WTC11 (cell line): ENCODE measurements around the gene SLC14A1. TPM values are rescaled to one million over a fixed set of nuclear protein-coding genes. Genes with fewer than 3 reads are reported as not detected.

ENCODE experiments used
- ATAC-seq: fragments of 200-7000 bp; cut with Tn5 transposase; 2 replicates; pipeline ENCODE4 v1.10.0; 2021; ENCODE audit warnings: mild to moderate bottlenecking, moderate library complexity
- CTCF ChIA-PET: fragments of 300-600 bp; sonication (Branson Sonifier 250); formaldehyde crosslinking; loops from one replicate; lab custom pipeline; 2021; ENCODE audit warnings: antibody characterized with exemption; lab: Charles Lee
- POLR2A ChIA-PET: fragments of 350-600 bp; sonication (Branson Sonifier 250); formaldehyde crosslinking; loops from one replicate; lab custom pipeline; 2021; ENCODE audit warnings: antibody characterized with exemption; lab: Charles Lee
- DNase-seq: peaks from one replicate; pipeline ENCODE4 v3.0.0; 2021; ENCODE audit warnings: low spot score
- H3K27ac Mint-ChIP-seq: 2 replicates; pipeline ENCODE4 v1.8.0; 2021; ENCODE audit warnings: mixed read lengths
- H3K27me3 Mint-ChIP-seq: 2 replicates; pipeline ENCODE4 v1.8.0; 2021; ENCODE audit warnings: low read depth, mild to moderate bottlenecking, moderate library complexity, mixed read lengths
- H3K36me3 Mint-ChIP-seq: 2 replicates; pipeline ENCODE4 v1.8.0; 2021; ENCODE audit warnings: mixed read lengths
- H3K4me1 Mint-ChIP-seq: 2 replicates; pipeline ENCODE4 v1.8.0; 2022; ENCODE audit warnings: mixed read lengths
- H3K4me3 Mint-ChIP-seq: 2 replicates; pipeline ENCODE4 v1.8.0; 2021; ENCODE audit warnings: mild to moderate bottlenecking, moderate library complexity, mixed read lengths
- H3K9me3 Mint-ChIP-seq: 2 replicates; pipeline ENCODE4 v1.8.0; 2021; ENCODE audit warnings: mixed read lengths
- CBFB ChIP-seq: sonication (generic); formaldehyde crosslinking; IDR thresholded peaks from 2 replicates; pipeline ENCODE4 v1.8.1; 2022; ENCODE audit warnings: mild to moderate bottlenecking, low read depth, missing genetic modification reagents
- CREB1 ChIP-seq: sonication (generic); formaldehyde crosslinking; IDR thresholded peaks from 2 replicates; pipeline ENCODE4 v1.8.0; 2023; ENCODE audit warnings: mild to moderate bottlenecking, missing genetic modification reagents
- MYBL2 ChIP-seq: sonication (generic); formaldehyde crosslinking; IDR thresholded peaks from 2 replicates; pipeline ENCODE4 v1.8.1; 2023; ENCODE audit warnings: mild to moderate bottlenecking, moderate library complexity, missing genetic modification reagents
- NR3C1 ChIP-seq: sonication (generic); formaldehyde crosslinking; conservative IDR thresholded peaks from 2 replicates; pipeline ENCODE4 v1.8.1; 2023; ENCODE audit warnings: low read depth, mild to moderate bottlenecking, missing genetic modification reagents
- OVOL2 ChIP-seq: fragments of 250-450 bp; sonication (Bioruptor Pico); IDR thresholded peaks from 2 replicates; pipeline ENCODE4 v1.9.0; 2021; ENCODE audit warnings: mild to moderate bottlenecking, borderline replicate concordance
- RORB ChIP-seq: fragments of 250-450 bp; sonication (Bioruptor Pico); IDR thresholded peaks from 2 replicates; pipeline ENCODE4 v1.9.0; 2021; ENCODE audit warnings: mild to moderate bottlenecking
- SP1 ChIP-seq: sonication (generic); formaldehyde crosslinking; conservative IDR thresholded peaks from 2 replicates; pipeline ENCODE4 v1.8.1; 2022; ENCODE audit warnings: missing genetic modification reagents
- TCF7 ChIP-seq: sonication (generic); formaldehyde crosslinking; IDR thresholded peaks from 2 replicates; pipeline ENCODE4 v1.8.0; 2022; ENCODE audit warnings: mild to moderate bottlenecking, low read depth, missing genetic modification reagents, moderate library complexity
- ZBTB21 ChIP-seq: sonication (generic); formaldehyde crosslinking; IDR thresholded peaks from 2 replicates; pipeline ENCODE4 v1.8.1; 2023; ENCODE audit warnings: mild to moderate bottlenecking, missing genetic modification reagents, borderline replicate concordance
- ZNF121 ChIP-seq: sonication (generic); formaldehyde crosslinking; IDR thresholded peaks from 2 replicates; pipeline ENCODE4 v1.8.0; 2023; ENCODE audit warnings: missing genetic modification reagents
- ZNF396 ChIP-seq: fragments of 250-450 bp; sonication (Bioruptor Pico); IDR thresholded peaks from 2 replicates; pipeline ENCODE4 v1.8.0; 2021; ENCODE audit warnings: mild to moderate bottlenecking, moderate library complexity, borderline replicate concordance
- total RNA-seq: library from RNA; stranded (reverse); gene quantifications from 3 replicates; pipeline ENCODE4 v1.2.3, GENCODE V29; 2021
- TF ChIP-seq, protein P1 (sequence below): sonication (generic); formaldehyde crosslinking; IDR thresholded peaks from 2 replicates; pipeline ENCODE4 v1.8.0; 2022; ENCODE audit warnings: mild to moderate bottlenecking, missing genetic modification reagents
- TF ChIP-seq, protein P2 (sequence below): sonication (generic); formaldehyde crosslinking; conservative IDR thresholded peaks from 2 replicates; pipeline ENCODE4 v1.8.1; 2022; ENCODE audit warnings: mild to moderate bottlenecking, missing genetic modification reagents
- TF ChIP-seq, protein P3 (sequence below): sonication (generic); formaldehyde crosslinking; IDR thresholded peaks from 2 replicates; pipeline ENCODE4 v1.8.0; 2023; ENCODE audit warnings: missing genetic modification reagents
- TF ChIP-seq, protein P4 (sequence below): sonication (generic); formaldehyde crosslinking; IDR thresholded peaks from 2 replicates; pipeline ENCODE4 v1.8.0; 2022; ENCODE audit warnings: missing genetic modification reagents
- TF ChIP-seq, protein P5 (sequence below): fragments of 250-450 bp; sonication (Bioruptor Pico); IDR thresholded peaks from 2 replicates; pipeline ENCODE4 v1.9.0; 2021; ENCODE audit warnings: mild to moderate bottlenecking
- TF ChIP-seq, protein P6 (sequence below): sonication (generic); formaldehyde crosslinking; IDR thresholded peaks from 2 replicates; pipeline ENCODE4 v1.8.1; 2022; ENCODE audit warnings: mild to moderate bottlenecking, missing genetic modification reagents, moderate library complexity, borderline replicate concordance

Gene SLC14A1
- total RNA-seq, 1 experiment from 2014 or later = not detected

DNA sequence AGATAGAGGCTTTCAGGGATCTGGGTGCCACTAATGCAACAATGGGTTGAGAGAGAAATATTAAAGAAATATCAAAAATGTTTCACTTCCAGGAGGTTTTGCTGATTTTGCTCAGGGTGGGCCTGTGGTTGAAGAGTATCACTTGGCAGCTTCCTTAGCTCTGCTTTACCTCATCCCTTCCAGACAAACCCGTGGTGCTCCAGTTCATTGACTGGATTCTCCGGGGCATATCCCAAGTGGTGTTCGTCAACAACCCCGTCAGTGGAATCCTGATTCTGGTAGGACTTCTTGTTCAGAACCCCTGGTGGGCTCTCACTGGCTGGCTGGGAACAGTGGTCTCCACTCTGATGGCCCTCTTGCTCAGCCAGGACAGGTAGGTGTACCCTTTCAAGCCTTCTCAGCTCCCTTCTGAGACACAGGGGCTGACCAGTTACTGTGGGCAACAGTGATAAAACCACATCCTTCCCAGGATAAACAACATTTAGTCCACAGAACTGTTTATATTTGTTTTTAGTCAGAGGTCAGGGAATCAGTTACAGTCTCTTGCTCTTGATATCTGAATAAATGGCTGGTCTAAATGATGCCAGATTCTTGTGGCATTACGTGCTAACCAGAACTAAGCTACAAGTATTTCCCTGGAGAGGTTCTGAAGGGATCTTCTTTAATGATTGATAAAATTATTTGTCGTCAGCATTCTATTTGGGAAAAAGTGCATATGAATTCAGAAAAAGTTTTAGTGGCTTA is 7.0 kb downstream of the SLC14A1 start:
- CTCF ChIA-PET = interaction anchor here (0.6 to 2.0 kb wide), 7 partner anchors 8 to 824 kb away, joined by 3 to 10 read pairs (median 4); no protein-coding TSS in a partner anchor
- no peak for ATAC-seq
- Mint-ChIP-seq H3K27me3 (no peaks in the 10 kb centered on the region), H3K27ac (no peak overlapping the region), H3K36me3 (no peaks in the 10 kb centered on the region), H3K4me3 (no peak overlapping the region), H3K4me1 (peaks cover 25% of the 10 kb centered on the region), H3K9me3 (no peaks in the 10 kb centered on the region)
- DNase-seq = no peak
- POLR2A ChIA-PET = no interaction called here
- TF ChIP-seq OVOL2 = no peak

DNA sequence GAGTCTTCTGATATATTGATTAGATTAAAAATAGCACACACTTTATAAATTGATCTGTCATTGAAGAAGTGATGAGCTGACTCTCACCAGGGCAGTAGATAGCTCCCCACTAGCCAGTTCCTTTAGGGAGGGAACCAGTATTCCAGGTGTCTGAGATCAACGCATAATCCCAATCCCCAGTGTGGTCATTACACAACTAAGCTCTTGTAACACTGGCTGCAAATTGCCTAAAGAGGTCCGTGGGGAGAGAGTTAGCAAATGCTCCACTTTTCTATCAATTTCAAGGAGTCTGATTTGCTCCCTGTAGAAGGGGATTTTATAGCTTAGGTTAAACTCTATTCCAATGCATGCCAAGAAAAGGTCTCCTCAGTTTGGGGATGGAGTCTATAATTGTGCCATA is 7.7 kb downstream of the SLC14A1 start:
- TF ChIP-seq ZNF396 (CRISPR knock-in tag) (no peak), CBFB (CRISPR knock-in tag) (no peak), RORB (CRISPR knock-in tag) (no peak), OVOL2 (no peak), CREB1 (CRISPR knock-in tag) (no peak), SP1 (no peak), ZBTB21 (CRISPR knock-in tag) (no peak), TCF7 (no peak)
- TF ChIP-seq, protein P1, sequence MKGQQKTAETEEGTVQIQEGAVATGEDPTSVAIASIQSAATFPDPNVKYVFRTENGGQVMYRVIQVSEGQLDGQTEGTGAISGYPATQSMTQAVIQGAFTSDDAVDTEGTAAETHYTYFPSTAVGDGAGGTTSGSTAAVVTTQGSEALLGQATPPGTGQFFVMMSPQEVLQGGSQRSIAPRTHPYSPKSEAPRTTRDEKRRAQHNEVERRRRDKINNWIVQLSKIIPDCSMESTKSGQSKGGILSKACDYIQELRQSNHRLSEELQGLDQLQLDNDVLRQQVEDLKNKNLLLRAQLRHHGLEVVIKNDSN (CRISPR knock-in tag) = no peak
- TF ChIP-seq, protein P2, sequence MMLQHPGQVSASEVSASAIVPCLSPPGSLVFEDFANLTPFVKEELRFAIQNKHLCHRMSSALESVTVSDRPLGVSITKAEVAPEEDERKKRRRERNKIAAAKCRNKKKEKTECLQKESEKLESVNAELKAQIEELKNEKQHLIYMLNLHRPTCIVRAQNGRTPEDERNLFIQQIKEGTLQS = no peak
- TF ChIP-seq, protein P3, sequence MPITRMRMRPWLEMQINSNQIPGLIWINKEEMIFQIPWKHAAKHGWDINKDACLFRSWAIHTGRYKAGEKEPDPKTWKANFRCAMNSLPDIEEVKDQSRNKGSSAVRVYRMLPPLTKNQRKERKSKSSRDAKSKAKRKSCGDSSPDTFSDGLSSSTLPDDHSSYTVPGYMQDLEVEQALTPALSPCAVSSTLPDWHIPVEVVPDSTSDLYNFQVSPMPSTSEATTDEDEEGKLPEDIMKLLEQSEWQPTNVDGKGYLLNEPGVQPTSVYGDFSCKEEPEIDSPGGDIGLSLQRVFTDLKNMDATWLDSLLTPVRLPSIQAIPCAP (CRISPR knock-in tag) = no peak
- TF ChIP-seq, protein P4, sequence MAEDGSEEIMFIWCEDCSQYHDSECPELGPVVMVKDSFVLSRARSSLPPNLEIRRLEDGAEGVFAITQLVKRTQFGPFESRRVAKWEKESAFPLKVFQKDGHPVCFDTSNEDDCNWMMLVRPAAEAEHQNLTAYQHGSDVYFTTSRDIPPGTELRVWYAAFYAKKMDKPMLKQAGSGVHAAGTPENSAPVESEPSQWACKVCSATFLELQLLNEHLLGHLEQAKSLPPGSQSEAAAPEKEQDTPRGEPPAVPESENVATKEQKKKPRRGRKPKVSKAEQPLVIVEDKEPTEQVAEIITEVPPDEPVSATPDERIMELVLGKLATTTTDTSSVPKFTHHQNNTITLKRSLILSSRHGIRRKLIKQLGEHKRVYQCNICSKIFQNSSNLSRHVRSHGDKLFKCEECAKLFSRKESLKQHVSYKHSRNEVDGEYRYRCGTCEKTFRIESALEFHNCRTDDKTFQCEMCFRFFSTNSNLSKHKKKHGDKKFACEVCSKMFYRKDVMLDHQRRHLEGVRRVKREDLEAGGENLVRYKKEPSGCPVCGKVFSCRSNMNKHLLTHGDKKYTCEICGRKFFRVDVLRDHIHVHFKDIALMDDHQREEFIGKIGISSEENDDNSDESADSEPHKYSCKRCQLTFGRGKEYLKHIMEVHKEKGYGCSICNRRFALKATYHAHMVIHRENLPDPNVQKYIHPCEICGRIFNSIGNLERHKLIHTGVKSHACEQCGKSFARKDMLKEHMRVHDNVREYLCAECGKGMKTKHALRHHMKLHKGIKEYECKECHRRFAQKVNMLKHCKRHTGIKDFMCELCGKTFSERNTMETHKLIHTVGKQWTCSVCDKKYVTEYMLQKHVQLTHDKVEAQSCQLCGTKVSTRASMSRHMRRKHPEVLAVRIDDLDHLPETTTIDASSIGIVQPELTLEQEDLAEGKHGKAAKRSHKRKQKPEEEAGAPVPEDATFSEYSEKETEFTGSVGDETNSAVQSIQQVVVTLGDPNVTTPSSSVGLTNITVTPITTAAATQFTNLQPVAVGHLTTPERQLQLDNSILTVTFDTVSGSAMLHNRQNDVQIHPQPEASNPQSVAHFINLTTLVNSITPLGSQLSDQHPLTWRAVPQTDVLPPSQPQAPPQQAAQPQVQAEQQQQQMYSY (CRISPR knock-in tag) = no peak
- DNase-seq (no peak), ATAC-seq (no peak)
- CTCF ChIA-PET = interaction anchor here (0.8 to 1.5 kb wide), 6 partner anchors 9 to 108 kb away, joined by 3 to 5 read pairs (median 3); no protein-coding TSS in a partner anchor
- H3K36me3 Mint-ChIP-seq = no peaks in the 10 kb centered on the region
- H3K4me1 Mint-ChIP-seq = peaks cover 24% of the 10 kb centered on the region
- H3K27me3 Mint-ChIP-seq = no peaks in the 10 kb centered on the region
- no peaks in the 10 kb centered on the region for H3K9me3 Mint-ChIP-seq
- POLR2A ChIA-PET = no interaction called here
- H3K27ac Mint-ChIP-seq = no peak overlapping the region
- H3K4me3 Mint-ChIP-seq = no peak overlapping the region

DNA sequence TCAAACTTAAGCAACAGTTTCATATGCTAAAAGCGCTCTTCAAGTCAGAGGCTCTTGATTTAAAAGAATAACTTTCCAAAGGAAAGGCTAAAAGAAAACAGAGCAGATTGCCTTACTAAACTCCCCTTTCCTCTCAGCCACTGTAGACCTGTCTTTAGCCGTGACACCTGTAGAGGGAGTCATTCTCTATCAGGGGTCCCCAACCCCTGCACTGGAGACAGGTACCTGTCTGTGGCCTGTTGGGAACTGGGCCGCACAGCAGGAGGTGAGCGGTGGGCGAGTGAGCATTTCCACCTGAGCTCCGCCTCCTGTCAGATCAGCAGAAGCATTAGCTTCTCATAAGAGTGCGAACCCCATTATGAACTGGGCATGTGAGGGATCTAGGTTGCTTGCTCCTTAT is 9.6 kb downstream of the SLC14A1 start:
- DNase-seq (peak; percentile 64), ATAC-seq (peak; percentile 100)
- peaks cover 16% of the 10 kb centered on the region for H3K4me1 Mint-ChIP-seq
- POLR2A ChIA-PET = no interaction called here
- no peak for TF ChIP-seq TCF7
- TF ChIP-seq ZNF121 (CRISPR knock-in tag) = peak; percentile 82; the same call in 1 of the 2 replicates
- TF ChIP-seq, protein P5, sequence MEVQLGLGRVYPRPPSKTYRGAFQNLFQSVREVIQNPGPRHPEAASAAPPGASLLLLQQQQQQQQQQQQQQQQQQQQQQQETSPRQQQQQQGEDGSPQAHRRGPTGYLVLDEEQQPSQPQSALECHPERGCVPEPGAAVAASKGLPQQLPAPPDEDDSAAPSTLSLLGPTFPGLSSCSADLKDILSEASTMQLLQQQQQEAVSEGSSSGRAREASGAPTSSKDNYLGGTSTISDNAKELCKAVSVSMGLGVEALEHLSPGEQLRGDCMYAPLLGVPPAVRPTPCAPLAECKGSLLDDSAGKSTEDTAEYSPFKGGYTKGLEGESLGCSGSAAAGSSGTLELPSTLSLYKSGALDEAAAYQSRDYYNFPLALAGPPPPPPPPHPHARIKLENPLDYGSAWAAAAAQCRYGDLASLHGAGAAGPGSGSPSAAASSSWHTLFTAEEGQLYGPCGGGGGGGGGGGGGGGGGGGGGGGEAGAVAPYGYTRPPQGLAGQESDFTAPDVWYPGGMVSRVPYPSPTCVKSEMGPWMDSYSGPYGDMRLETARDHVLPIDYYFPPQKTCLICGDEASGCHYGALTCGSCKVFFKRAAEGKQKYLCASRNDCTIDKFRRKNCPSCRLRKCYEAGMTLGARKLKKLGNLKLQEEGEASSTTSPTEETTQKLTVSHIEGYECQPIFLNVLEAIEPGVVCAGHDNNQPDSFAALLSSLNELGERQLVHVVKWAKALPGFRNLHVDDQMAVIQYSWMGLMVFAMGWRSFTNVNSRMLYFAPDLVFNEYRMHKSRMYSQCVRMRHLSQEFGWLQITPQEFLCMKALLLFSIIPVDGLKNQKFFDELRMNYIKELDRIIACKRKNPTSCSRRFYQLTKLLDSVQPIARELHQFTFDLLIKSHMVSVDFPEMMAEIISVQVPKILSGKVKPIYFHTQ = no peak
- TF ChIP-seq, protein P6, sequence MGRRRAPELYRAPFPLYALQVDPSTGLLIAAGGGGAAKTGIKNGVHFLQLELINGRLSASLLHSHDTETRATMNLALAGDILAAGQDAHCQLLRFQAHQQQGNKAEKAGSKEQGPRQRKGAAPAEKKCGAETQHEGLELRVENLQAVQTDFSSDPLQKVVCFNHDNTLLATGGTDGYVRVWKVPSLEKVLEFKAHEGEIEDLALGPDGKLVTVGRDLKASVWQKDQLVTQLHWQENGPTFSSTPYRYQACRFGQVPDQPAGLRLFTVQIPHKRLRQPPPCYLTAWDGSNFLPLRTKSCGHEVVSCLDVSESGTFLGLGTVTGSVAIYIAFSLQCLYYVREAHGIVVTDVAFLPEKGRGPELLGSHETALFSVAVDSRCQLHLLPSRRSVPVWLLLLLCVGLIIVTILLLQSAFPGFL (CRISPR knock-in tag) = no peak
- no peak for TF ChIP-seq NR3C1 (CRISPR knock-in tag)
- 0 out of 2 replicates have a peak, but pooled peaks have one; percentile 22 for TF ChIP-seq SP1
- TF ChIP-seq MYBL2 (CRISPR knock-in tag) = no peak
- no peak overlapping the region for H3K27ac Mint-ChIP-seq
- H3K36me3 Mint-ChIP-seq = no peaks in the 10 kb centered on the region
- no peaks in the 10 kb centered on the region for H3K9me3 Mint-ChIP-seq
- CTCF ChIA-PET = interaction anchor here (0.5 to 1.1 kb wide), 6 partner anchors 9 to 260 kb away, joined by 3 to 6 read pairs (median 4); partner anchors contain the start of gene SLC14A1
- no peak overlapping the region for H3K4me3 Mint-ChIP-seq
- H3K27me3 Mint-ChIP-seq = no peaks in the 10 kb centered on the region
